Keratinocyte (primary cell): Measurements from ENCODE around the gene CCDC28A. TPM values are rescaled to one million over a fixed set of nuclear protein-coding genes. Genes with fewer than 3 reads are reported as not detected.
"Not testable (repeated sequence)": the region's sequence is repeated elsewhere in the genome, so short reads cannot be mapped to it uniquely, and the experiment has no call there.

Experiments used
- DNase-seq: peaks from one replicate; pipeline ENCODE4 v3.0.0-alpha.2; 2011; ENCODE audit warnings: low read depth, missing footprints, low spot score
- FAIRE-seq: peaks from 2 replicates; lab custom pipeline; 2011; peaks lifted over from hg19 to GRCh38; lab: Jason Lieb, UNC
- H2AFZ ChIP-seq: 2 replicates; pipeline ENCODE4 v1.6.0; 2012; ENCODE audit warnings: low read length, control low read depth, inconsistent platforms; ENCODE audit not compliant: control insufficient read depth
- H3K27ac ChIP-seq: 2 replicates; pipeline ENCODE4 v1.5.1; 2011; ENCODE audit warnings: low read length; ENCODE audit not compliant: control insufficient read depth, insufficient read depth
- H3K27me3 ChIP-seq: 3 replicates; pipeline ENCODE4 v1.6.0; 2011; ENCODE audit warnings: low read length; ENCODE audit not compliant: control insufficient read depth, insufficient read depth; ENCODE audit errors: extremely low read depth
- H3K36me3 ChIP-seq, 2 experiments: 2 replicates in 1 of 2; 3 replicates in 1 of 2; pipeline ENCODE4 v1.5.1; 2011; ENCODE audit warnings: low read length in 2 of 2, mild to moderate bottlenecking in 1 of 2; ENCODE audit not compliant: control insufficient read depth in 2 of 2, insufficient read depth in 2 of 2; ENCODE audit errors: extremely low read depth in 1 of 2
- H3K4me1 ChIP-seq: 3 replicates; pipeline ENCODE4 v1.5.1; 2011; ENCODE audit warnings: low read length; ENCODE audit not compliant: control insufficient read depth, insufficient read depth; ENCODE audit errors: extremely low read depth
- H3K4me2 ChIP-seq: 3 replicates; pipeline ENCODE4 v1.6.0; 2011; ENCODE audit warnings: low read depth, low read length; ENCODE audit not compliant: control insufficient read depth, insufficient read depth; ENCODE audit errors: extremely low read depth
- H3K4me3 ChIP-seq, 3 experiments: fragments of 200-600 bp in 1 of 3; sonication (generic) in 1 of 3; 2 replicates in 2 of 3; 3 replicates in 1 of 3; pipeline ENCODE4 v1.5.1; 2011 to 2016; ENCODE audit warnings: low read length in 3 of 3, mild to moderate bottlenecking in 3 of 3, control low read depth in 2 of 3, inconsistent platforms in 1 of 3, low read depth in 1 of 3, mixed read lengths in 1 of 3, mixed run types in 1 of 3, moderate library complexity in 1 of 3; ENCODE audit not compliant: control insufficient read depth in 2 of 3, insufficient read depth in 2 of 3; ENCODE audit errors: extremely low read depth in 1 of 3
- H3K79me2 ChIP-seq: 2 replicates; pipeline ENCODE4 v1.6.0; 2012; ENCODE audit warnings: low read length; ENCODE audit not compliant: control insufficient read depth, insufficient read depth
- H3K9ac ChIP-seq: 3 replicates; pipeline ENCODE4 v1.6.0; 2011; ENCODE audit warnings: low read length; ENCODE audit not compliant: control insufficient read depth, insufficient read depth; ENCODE audit errors: extremely low read depth
- H3K9me1 ChIP-seq: 3 replicates; pipeline ENCODE4 v1.6.0; 2011; ENCODE audit warnings: low read length; ENCODE audit not compliant: control insufficient read depth, insufficient read depth; ENCODE audit errors: extremely low read depth
- H3K9me3 ChIP-seq: 2 replicates; pipeline ENCODE4 v1.5.1; 2012; ENCODE audit warnings: low read depth, low read length; ENCODE audit not compliant: control insufficient read depth
- H4K20me1 ChIP-seq: 3 replicates; pipeline ENCODE4 v1.6.0; 2011; ENCODE audit warnings: low read length; ENCODE audit not compliant: control insufficient read depth, insufficient read depth; ENCODE audit errors: extremely low read depth
- CTCF ChIP-seq, 3 experiments: IDR thresholded peaks in 1 of 3; conservative IDR thresholded peaks in 1 of 3; optimal IDR thresholded peaks in 1 of 3; 2 replicates in 2 of 3; 3 replicates in 1 of 3; pipeline versions ENCODE3 to v1.5.1; 2011; ENCODE audit warnings: low read length in 3 of 3, mild to moderate bottlenecking in 3 of 3, moderate library complexity in 2 of 3, control low read depth in 1 of 3, inconsistent platforms in 1 of 3; ENCODE audit not compliant: insufficient read depth in 2 of 3; ENCODE audit errors: extremely low read depth in 1 of 3
- EZH2 ChIP-seq: IDR thresholded peaks from one replicate; pipeline ENCODE4 v1.6.1; 2012; ENCODE audit warnings: inconsistent platforms, mild to moderate bottlenecking, low read length, moderate library complexity
- dilution Hi-C: fragments of 300-500 bp; cut with MboI; formaldehyde crosslinking; loops from one replicate; pipeline ENCODE4 v1.7.0; 2020; ENCODE audit warnings: low sequenced_read_pairs; ENCODE audit not compliant: extremely low pct_ligation_motif_present
- polyA plus RNA-seq, 5 experiments: library from polyadenylated mRNA; depleted of rRNA in 3 of 5; stranded (reverse) in 3 of 5; stranded (forward) in 1 of 5; unstranded in 1 of 5; fragments of >200 nt; gene quantifications; 1 replicate in 1 of 5; 2 replicates in 3 of 5; 3 replicates in 1 of 5; pipeline versions ENCODE4 v1.2.1 to v1.2.3, GENCODE V29; 2011 to 2012; ENCODE audit warnings: missing spikeins in 2 of 5, low read depth in 1 of 5, low replicate concordance in 1 of 5

CCDC28A gene
- polyA plus RNA-seq, 1 donor (not counting 4 experiments of a cell fraction or from before 2014, with no cell fraction given): 8.9 TPM

- TF ChIP-seq EZH2 (no peak), CTCF (optimal IDR thresholded peaks at IDR 0.05 in 1 of 3, IDR thresholded peaks at IDR 0.05 in 1 of 3, conservative IDR thresholded peaks at IDR 0.05 in 1 of 3; ENCODE audit: extremely low read depth in 1 of 3, insufficient read depth in 2 of 3, low read length in 3 of 3) (no peak)
- H3K9me1 ChIP-seq: no peaks in the 10 kb centered on the region
- H3K36me3 ChIP-seq: no peaks in the 10 kb centered on the region
- H3K4me1 ChIP-seq: peaks cover 5% of the 10 kb centered on the region
- H3K4me2 ChIP-seq: no peak overlapping the region
- dilution Hi-C loops: no loop called here
- no peaks in the 10 kb centered on the region for H3K27me3 ChIP-seq
- no peak for FAIRE-seq
- H3K4me3 ChIP-seq: no peak overlapping the region
- no peaks in the 10 kb centered on the region for H3K9me3 ChIP-seq
- H4K20me1 ChIP-seq: no peaks in the 10 kb centered on the region
- no peaks in the 10 kb centered on the region for H3K79me2 ChIP-seq
- DNase-seq: no peak
- no peak overlapping the region for H3K9ac ChIP-seq
- no peak overlapping the region for H3K27ac ChIP-seq
- no peak overlapping the region for H2AFZ ChIP-seq
Measured at GRCh38 chr6:138727182-138727581, 46.4 kb upstream of the CCDC28A start.

- Histone ChIP-seq H3K79me2 (no peaks in the 10 kb centered on the region), H3K9me1 (no peaks in the 10 kb centered on the region), H3K9me3 (no peaks in the 10 kb centered on the region), H3K4me1 (no peaks in the 10 kb centered on the region), H3K27me3 (no peaks in the 10 kb centered on the region), H4K20me1 (no peaks in the 10 kb centered on the region), H3K27ac (no peak overlapping the region), H3K4me3 (no peak overlapping the region), H3K4me2 (no peak overlapping the region), H2AFZ (no peak overlapping the region), H3K36me3 (no peaks in the 10 kb centered on the region), H3K9ac (no peak overlapping the region)
- no peak for TF ChIP-seq EZH2
- no peak for TF ChIP-seq CTCF (optimal IDR thresholded peaks at IDR 0.05 in 1 of 3, IDR thresholded peaks at IDR 0.05 in 1 of 3, conservative IDR thresholded peaks at IDR 0.05 in 1 of 3; ENCODE audit: extremely low read depth in 1 of 3, insufficient read depth in 2 of 3, low read length in 3 of 3)
- dilution Hi-C loops: no loop called here
- no peak for FAIRE-seq
- DNase-seq: no peak
Measured at GRCh38 chr6:138728662-138729061, 44.9 kb upstream of the CCDC28A start.

GRCh38 chr6:138730037-138730436 lies 43.5 kb upstream of the CCDC28A start:
- not testable (repeated sequence) for FAIRE-seq, H3K27me3 ChIP-seq

More at GRCh38 chr6:138730037-138730436, 43.5 kb upstream of the CCDC28A start:
- H3K9me1 ChIP-seq, H3K9me3 ChIP-seq, H3K4me3 ChIP-seq, H4K20me1 ChIP-seq, H2AFZ ChIP-seq, H3K9ac ChIP-seq, DNase-seq, dilution Hi-C loops, H3K79me2 ChIP-seq, H3K4me1 ChIP-seq, H3K4me2 ChIP-seq, H3K27ac ChIP-seq, H3K36me3 ChIP-seq: not testable (repeated sequence)
